Left kidney (tissue), 2 donors: Measurements from ENCODE around the gene BAIAP3. TPM values are rescaled to one million over a fixed set of nuclear protein-coding genes. Genes with fewer than 3 reads are reported as not detected.
"Not testable (repeated sequence)": the region's sequence is repeated elsewhere in the genome, so short reads cannot be mapped to it uniquely, and the experiment has no call there.

Source experiments
- DNase-seq: peaks from one replicate; pipeline ENCODE4 v3.0.0-alpha.2; 2013
- polyA plus RNA-seq: library from polyadenylated mRNA; unstranded; fragments of 120-200 nt; gene quantifications from one replicate; pipeline ENCODE4 v1.2.1, GENCODE V29; 2013; ENCODE audit not compliant: insufficient read length

Gene BAIAP3
- polyA plus RNA-seq, 1 donor, result 4.6 TPM

GRCh38 chr16:1317479-1318267 is 15.8 kb upstream of the BAIAP3 start:
- no peak for DNase-seq

GRCh38 chr16:1318268-1318545 is 15.2 kb upstream of the BAIAP3 start:
- DNase-seq, result no peak

- no peak for DNase-seq
Measured at GRCh38 chr16:1319041-1319440, 14.4 kb upstream of the BAIAP3 start.

GRCh38 chr16:1320097-1320496 is 13.3 kb upstream of the BAIAP3 start:
- DNase-seq, result no peak

- no peak for DNase-seq
Measured at GRCh38 chr16:1320658-1321240, 12.7 kb upstream of the BAIAP3 start.

- no peak for DNase-seq
Measured at GRCh38 chr16:1322407-1322806, 11.0 kb upstream of the BAIAP3 start.

- no peak for DNase-seq
Measured at GRCh38 chr16:1323296-1324239, 9.9 kb upstream of the BAIAP3 start.

- no peak for DNase-seq
Measured at GRCh38 chr16:1324286-1324826, 9.1 kb upstream of the BAIAP3 start.

GRCh38 chr16:1325261-1325660 is 8.2 kb upstream of the BAIAP3 start:
- DNase-seq, result no peak

GRCh38 chr16:1325673-1326371 is 7.6 kb upstream of the BAIAP3 start:
- no peak for DNase-seq

GRCh38 chr16:1326391-1326790 is 7.1 kb upstream of the BAIAP3 start:
- no peak for DNase-seq

GRCh38 chr16:1326946-1327618 is 6.4 kb upstream of the BAIAP3 start:
- no peak for DNase-seq

GRCh38 chr16:1327619-1327947 is 5.9 kb upstream of the BAIAP3 start:
- no peak for DNase-seq

- not testable (repeated sequence) for DNase-seq
Measured at GRCh38 chr16:1328136-1328535, 5.3 kb upstream of the BAIAP3 start.

- DNase-seq, result not testable (repeated sequence)
Measured at GRCh38 chr16:1328961-1329360, 4.5 kb upstream of the BAIAP3 start.

GRCh38 chr16:1330260-1330914 is 3.1 kb upstream of the BAIAP3 start:
- no peak for DNase-seq

GRCh38 chr16:1330931-1331711 is 2.3 kb upstream of the BAIAP3 start:
- DNase-seq, result no peak

GRCh38 chr16:1331712-1332617 is 1.5 kb upstream of the BAIAP3 start:
- DNase-seq, result peak; percentile 87

GRCh38 chr16:1332618-1333148 is 762 bp upstream of the BAIAP3 start:
- no peak for DNase-seq
